DOHH2 (cell line): ENCODE measurements around the gene IQGAP3.

Experiments
- H3F3A ChIP-seq: fragments of 200-600 bp; sonication (generic), shearing (Covaris generic); 2 replicates; pipeline ENCODE4 v1.6.0; 2016; ENCODE audit warnings: antibody characterized with exemption, mild to moderate bottlenecking; ENCODE audit not compliant: control insufficient read depth, insufficient read depth
- H3K27ac ChIP-seq: fragments of 200-600 bp; sonication (generic); 2 replicates; pipeline ENCODE4 v1.5.1; 2014; ENCODE audit warnings: low read depth, mild to moderate bottlenecking, low read length, moderate library complexity
- H3K27me3 ChIP-seq: fragments of 200-600 bp; sonication (generic); 2 replicates; pipeline ENCODE4 v1.6.1; 2014; ENCODE audit warnings: mild to moderate bottlenecking, low read length, mixed read lengths; ENCODE audit not compliant: control insufficient read depth
- H3K36me3 ChIP-seq: fragments of 200-600 bp; sonication (generic); 2 replicates; pipeline ENCODE4 v1.6.1; 2014; ENCODE audit warnings: mild to moderate bottlenecking, low read length, moderate library complexity, mixed read lengths; ENCODE audit not compliant: control insufficient read depth
- H3K4me1 ChIP-seq: fragments of 200-600 bp; sonication (generic); 2 replicates; pipeline ENCODE4 v1.6.1; 2014; ENCODE audit warnings: mild to moderate bottlenecking, low read length, mixed read lengths; ENCODE audit not compliant: control insufficient read depth
- H3K4me2 ChIP-seq: fragments of 200-600 bp; sonication (generic); 2 replicates; pipeline ENCODE4 v1.6.0; 2014; ENCODE audit warnings: mild to moderate bottlenecking, low read length, moderate library complexity
- H3K4me3 ChIP-seq: fragments of 200-600 bp; sonication (generic); 2 replicates; pipeline ENCODE4 v1.5.1; 2014; ENCODE audit warnings: mild to moderate bottlenecking, low read length, mixed read lengths
- H3K79me2 ChIP-seq: fragments of 200-600 bp; sonication (generic); 2 replicates; pipeline ENCODE4 v1.6.1; 2014; ENCODE audit warnings: mild to moderate bottlenecking, low read length, mixed read lengths; ENCODE audit not compliant: control insufficient read depth
- H3K9me2 ChIP-seq: fragments of 200-600 bp; sonication (generic); replicated peaks from 2 replicates; pipeline ENCODE4 v1.6.1; 2014; ENCODE audit warnings: mild to moderate bottlenecking, low read length, mixed read lengths; ENCODE audit not compliant: control insufficient read depth
- H3K9me3 ChIP-seq: fragments of 200-600 bp; sonication (generic); 2 replicates; pipeline ENCODE4 v1.6.1; 2014; ENCODE audit warnings: antibody characterized with exemption, low read length, mixed read lengths; ENCODE audit not compliant: control insufficient read depth, insufficient read depth
- H4K20me1 ChIP-seq: fragments of 200-600 bp; sonication (generic); 2 replicates; pipeline ENCODE4 v1.6.0; 2014; ENCODE audit warnings: low read depth, mild to moderate bottlenecking, antibody characterized with exemption, low read length, moderate library complexity; ENCODE audit not compliant: control insufficient read depth, insufficient read depth
- EZH2phosphoT487 ChIP-seq: fragments of 200-600 bp; sonication (generic); IDR thresholded peaks from 2 replicates; pipeline ENCODE4 v1.6.1; 2017; ENCODE audit warnings: borderline replicate concordance, mild to moderate bottlenecking, antibody characterized with exemption, low read length, moderate library complexity, mixed read lengths
- TF ChIP-seq, protein P1 (sequence below): fragments of 200-600 bp; sonication (generic); IDR thresholded peaks from one replicate; pipeline ENCODE4 v1.5.1; 2014; ENCODE audit warnings: antibody characterized with exemption, mild to moderate bottlenecking, low read depth, low read length; ENCODE audit not compliant: poor library complexity, severe bottlenecking

The IQGAP3 gene

DNA sequence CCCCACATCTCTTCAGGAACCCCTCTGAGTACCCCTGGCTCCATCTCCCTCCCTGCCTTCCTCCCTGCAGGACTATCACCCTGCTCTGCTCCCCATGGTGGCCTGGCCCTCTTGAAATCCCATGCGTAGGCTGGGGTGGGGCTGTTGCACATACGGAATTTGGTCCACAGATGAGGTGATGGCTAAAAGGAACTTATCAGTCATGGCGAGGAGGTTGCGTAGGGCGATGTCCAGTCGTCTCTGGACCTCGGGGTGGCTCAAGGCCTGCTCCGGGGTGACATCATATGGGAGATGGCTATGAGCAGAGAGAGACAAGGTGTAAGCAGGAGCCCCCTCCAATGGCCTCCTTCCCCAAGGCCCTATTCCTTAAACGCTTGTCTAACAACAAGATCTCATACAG, 35.3 kb downstream of the IQGAP3 start:
- H4K20me1 ChIP-seq, result no peaks in the 10 kb centered on the region
- no peak overlapping the region for H3K4me2 ChIP-seq
- H3K9me2 ChIP-seq, result no peaks in the 10 kb centered on the region
- no peaks in the 10 kb centered on the region for H3K4me1 ChIP-seq
- no peaks in the 10 kb centered on the region for H3F3A ChIP-seq
- H3K79me2 ChIP-seq, result no peaks in the 10 kb centered on the region
- H3K27ac ChIP-seq, result no peak overlapping the region
- no peaks in the 10 kb centered on the region for H3K9me3 ChIP-seq
- no peaks in the 10 kb centered on the region for H3K27me3 ChIP-seq
- H3K4me3 ChIP-seq, result no peak overlapping the region
- TF ChIP-seq, protein P1, sequence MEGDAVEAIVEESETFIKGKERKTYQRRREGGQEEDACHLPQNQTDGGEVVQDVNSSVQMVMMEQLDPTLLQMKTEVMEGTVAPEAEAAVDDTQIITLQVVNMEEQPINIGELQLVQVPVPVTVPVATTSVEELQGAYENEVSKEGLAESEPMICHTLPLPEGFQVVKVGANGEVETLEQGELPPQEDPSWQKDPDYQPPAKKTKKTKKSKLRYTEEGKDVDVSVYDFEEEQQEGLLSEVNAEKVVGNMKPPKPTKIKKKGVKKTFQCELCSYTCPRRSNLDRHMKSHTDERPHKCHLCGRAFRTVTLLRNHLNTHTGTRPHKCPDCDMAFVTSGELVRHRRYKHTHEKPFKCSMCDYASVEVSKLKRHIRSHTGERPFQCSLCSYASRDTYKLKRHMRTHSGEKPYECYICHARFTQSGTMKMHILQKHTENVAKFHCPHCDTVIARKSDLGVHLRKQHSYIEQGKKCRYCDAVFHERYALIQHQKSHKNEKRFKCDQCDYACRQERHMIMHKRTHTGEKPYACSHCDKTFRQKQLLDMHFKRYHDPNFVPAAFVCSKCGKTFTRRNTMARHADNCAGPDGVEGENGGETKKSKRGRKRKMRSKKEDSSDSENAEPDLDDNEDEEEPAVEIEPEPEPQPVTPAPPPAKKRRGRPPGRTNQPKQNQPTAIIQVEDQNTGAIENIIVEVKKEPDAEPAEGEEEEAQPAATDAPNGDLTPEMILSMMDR, result no peak
- no peak for TF ChIP-seq EZH2phosphoT487
- H3K36me3 ChIP-seq, result peaks cover 38% of the 10 kb centered on the region

DNA sequence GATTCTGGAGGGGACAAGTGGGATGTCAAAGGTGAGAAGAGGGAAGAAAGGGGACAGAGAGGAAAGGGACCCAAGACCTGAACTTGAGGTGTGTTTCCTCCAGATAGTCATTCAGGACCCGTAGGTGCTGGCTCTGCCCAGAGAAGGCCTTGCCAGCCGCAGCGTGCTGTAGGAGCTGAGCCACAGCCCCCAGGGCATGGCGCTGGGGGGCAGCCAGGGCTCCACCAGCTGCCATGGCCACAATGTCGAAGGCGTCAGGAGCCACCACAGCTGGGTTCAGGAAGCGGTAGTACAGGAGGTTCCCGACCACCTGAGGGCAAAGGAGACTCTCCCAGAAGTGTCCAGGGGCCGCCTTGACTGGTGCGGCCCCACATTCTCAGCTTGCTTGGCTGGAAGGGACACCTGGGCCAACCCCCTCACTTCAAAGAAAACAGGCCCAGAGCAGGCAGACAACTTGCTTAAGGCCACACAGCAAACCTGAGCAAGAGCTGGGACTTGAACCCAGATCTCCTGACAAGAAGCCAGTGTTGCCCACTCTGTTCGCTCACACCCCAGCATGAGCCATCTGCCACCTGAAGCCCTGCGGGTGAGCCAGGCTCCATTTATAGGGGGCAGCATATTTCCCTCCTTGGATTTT, 37.8 kb downstream of the IQGAP3 start:
- H3K36me3 ChIP-seq, result peaks cover 44% of the 10 kb centered on the region
- H3K9me2 ChIP-seq, result no peaks in the 10 kb centered on the region
- H3K79me2 ChIP-seq, result no peaks in the 10 kb centered on the region
- H3K27ac ChIP-seq, result no peak overlapping the region
- no peak for TF ChIP-seq EZH2phosphoT487
- TF ChIP-seq, protein P1, result no peak
- H3K9me3 ChIP-seq, result no peaks in the 10 kb centered on the region
- no peaks in the 10 kb centered on the region for H3K27me3 ChIP-seq
- H3K4me2 ChIP-seq, result no peak overlapping the region
- no peak overlapping the region for H3K4me3 ChIP-seq
- H3F3A ChIP-seq, result no peaks in the 10 kb centered on the region
- H4K20me1 ChIP-seq, result no peaks in the 10 kb centered on the region
- no peaks in the 10 kb centered on the region for H3K4me1 ChIP-seq

DNA sequence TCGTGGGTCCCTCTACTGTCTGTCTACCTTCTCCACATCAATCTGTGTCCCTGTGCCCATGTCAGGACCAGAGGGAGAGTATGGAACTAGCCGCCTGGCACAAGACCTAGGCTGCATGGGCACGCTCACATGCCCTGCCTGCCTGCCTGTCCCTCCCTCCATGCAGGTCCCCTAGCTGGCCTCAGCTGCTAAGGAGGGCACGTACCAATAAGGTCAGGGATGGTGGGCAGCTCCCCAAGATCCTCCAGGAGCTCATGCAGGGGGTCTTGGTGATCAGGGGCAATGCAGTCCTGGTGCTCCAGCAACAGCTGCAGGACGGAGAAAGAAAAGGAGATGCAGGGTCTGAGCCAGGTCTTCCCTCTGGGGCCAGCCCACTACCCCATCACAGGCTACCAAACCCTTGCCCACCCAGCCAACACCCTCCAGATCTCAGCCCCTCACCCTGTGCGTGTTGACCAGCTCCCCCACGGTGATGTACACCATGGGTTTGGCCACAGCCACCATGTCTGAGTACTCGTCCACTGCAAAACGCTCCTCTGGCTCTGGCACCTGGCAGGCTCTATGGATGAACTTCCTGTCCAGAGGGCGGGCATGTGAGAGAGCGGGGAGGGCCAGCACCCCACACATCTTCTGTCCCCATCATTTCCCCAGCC, 38.7 kb downstream of the IQGAP3 start:
- no peak overlapping the region for H3K27ac ChIP-seq
- H3K27me3 ChIP-seq, result no peaks in the 10 kb centered on the region
- no peaks in the 10 kb centered on the region for H3K79me2 ChIP-seq
- no peaks in the 10 kb centered on the region for H4K20me1 ChIP-seq
- TF ChIP-seq, protein P1, result no peak
- TF ChIP-seq EZH2phosphoT487, result no peak
- no peaks in the 10 kb centered on the region for H3K9me2 ChIP-seq
- no peak overlapping the region for H3K4me2 ChIP-seq
- H3K36me3 ChIP-seq, result peaks cover 40% of the 10 kb centered on the region
- no peaks in the 10 kb centered on the region for H3K4me1 ChIP-seq
- no peaks in the 10 kb centered on the region for H3K9me3 ChIP-seq
- no peaks in the 10 kb centered on the region for H3F3A ChIP-seq
- H3K4me3 ChIP-seq, result no peak overlapping the region
